ENCODE measurements around the gene SECISBP2.
"Not testable (repeated sequence)": the region's sequence is repeated elsewhere in the genome, so short reads cannot be mapped to it uniquely, and the experiment has no call there.

DNA sequence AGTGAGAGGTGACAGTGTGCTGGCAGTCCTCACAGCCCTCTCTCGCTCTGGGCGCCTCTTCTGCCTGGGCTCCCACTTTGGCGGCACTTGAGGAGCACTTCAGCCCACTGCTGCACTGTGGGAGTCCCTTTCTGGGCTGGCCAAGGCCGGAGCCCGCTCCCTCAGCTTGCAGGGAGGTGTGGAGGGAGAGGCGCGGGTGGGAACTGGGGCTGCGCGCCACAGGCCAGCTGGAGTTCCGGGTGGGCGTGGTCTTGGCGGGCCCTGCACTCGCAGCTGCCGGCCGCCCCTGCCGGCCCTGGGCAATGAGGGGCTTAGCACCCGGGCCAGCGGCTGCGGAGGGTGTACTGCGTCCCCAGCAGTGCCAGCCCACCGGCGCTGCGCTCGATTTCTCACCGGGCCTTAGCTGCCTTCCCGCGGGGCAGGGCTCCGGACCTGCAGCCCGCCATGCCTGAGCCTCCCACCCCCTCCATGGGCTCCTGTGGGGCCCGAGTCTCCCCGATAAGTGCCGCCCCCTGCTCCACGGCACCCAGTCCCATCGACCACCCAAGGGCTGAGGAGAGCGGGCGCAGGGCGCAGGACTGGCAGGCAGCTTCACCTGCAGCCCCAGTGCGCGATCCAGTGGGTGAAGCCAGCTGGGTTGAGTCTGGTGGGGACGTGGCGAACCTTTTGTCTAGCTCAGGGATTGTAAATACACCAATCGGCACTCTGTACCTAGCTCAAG, 35.9 kb upstream of the SECISBP2 start:
- not testable (repeated sequence) for TF ChIP-seq ZNF274 (CRISPR knock-in tag; IDR thresholded peaks at IDR 0.05); POLR2AphosphoS5 (IDR thresholded peaks at IDR 0.05; ENCODE audit: low read depth, low read length); GTF2F1 (IDR thresholded peaks at IDR 0.05; ENCODE audit: low read length); EED (CRISPR knock-in tag; IDR thresholded peaks at IDR 0.05)
